Activated T-helper 1 cell treated with Interleukin-2 at 50 U/mL for 16 hours (primary cell): ENCODE results near the gene PRPS1.
"Not testable (repeated sequence)": the region's sequence is repeated elsewhere in the genome, so short reads cannot be mapped to it uniquely, and the experiment has no call there.

ENCODE experiments used
- DNase-seq: peaks from one replicate; pipeline ENCODE4 v3.0.0-alpha.2; 2020; ENCODE audit warnings: low read depth

The PRPS1 gene

DNA sequence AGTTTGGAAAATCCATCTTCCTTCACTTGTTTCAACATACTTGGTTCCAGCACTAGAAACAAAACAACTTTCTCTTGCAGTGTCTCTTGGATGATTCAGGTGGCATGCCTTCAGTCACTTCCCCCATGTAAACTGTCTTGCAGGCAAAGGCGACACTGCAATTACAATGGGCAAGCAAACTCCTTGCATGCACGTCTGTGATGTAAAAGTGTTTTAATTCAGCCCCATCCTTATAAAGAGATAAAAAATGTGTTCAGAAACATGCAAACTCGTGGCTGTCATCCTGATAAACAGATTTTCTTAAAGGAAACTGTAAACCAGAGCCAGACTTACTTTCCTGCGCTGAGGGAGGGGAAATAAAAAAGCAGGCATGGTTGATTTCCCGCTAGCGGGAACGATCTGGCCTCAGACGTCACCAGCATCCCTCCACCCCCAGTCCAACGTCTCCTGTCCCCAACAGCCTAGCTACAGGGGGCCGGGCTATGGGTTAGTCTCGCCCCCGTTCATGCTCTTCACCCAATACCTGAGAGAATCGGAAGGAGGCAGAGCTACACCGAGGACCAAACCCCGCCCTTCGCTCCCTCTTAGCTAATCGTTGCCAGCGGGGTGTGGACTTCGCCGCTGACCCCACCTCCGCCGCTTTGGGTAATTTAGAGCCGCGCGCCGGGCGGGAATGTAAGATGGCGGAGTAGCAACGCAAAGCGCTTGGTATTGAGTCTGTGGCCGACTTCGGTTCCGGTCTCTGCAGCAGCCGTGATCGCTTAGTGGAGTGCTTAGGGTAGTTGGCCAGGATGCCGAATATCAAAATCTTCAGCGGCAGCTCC lies at the start of gene PRPS1:
Gene PRPS1 (plus strand): TSS at position 673 of the 824 bp plus-strand sequence. CDS start 119 bp downstream, at position 792.
- DNase-seq: peak; percentile 77

DNA sequence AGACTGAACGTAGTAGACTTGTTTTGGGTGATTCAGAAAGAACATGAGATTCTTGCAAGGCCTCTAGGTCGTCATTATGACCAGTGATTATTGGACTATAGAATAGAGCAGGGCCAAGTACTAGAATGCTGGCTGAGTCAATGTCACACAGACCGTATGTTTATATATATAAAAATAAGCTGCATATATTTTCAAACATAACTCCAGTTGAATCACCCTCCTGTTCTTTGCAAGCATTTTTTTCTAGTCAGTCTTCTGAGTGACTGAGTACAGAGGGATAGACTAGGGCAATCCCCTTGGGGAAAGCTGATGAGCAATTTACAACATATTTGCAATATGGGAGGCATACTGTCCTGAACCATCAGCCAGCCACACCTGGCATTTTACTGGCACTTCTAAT lies 48.4 kb upstream of the PRPS1 start:
- DNase-seq: no peak

DNA sequence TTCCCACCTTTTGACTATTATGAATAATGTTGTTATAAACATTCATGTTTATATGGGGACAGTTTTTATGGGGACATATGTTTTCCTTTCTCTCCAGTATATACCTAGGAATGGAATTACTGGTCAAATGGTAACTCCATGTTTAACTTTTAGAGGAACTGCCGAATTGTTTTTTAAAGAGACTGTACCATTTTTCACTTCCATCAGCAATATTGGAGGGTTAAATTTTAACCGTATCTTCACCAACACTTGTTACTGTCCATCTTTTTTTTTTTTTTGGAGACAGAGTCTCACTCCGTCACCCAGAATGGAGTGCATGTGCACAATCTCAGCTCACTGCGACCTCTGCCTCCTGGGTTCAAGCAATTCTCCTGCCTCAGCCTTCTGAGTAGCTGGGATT lies 46.4 kb upstream of the PRPS1 start:
- no peak for DNase-seq

- no peak for DNase-seq
Observed at GRCh38 chrX:107589243-107589642, 39.1 kb upstream of the PRPS1 start.

DNA sequence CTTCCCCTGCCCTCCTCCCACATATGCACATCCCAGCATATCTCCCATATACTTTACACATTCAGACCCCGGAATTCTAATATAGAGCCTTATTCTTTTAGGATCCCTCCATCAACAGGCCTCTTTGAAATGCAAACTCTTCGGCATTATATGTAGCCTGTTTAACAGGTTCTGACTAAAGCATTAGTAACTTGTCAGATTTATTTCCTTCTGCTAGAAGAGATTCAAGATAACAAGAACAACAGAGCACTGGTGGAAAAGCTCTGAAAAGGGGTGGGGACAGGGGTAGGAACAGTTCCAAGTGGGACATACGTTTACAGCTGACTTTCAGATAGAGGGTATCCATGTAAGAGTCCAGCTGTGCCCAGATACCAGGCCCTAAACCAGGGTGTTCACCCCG lies 31.7 kb upstream of the PRPS1 start:
- no peak for DNase-seq

GRCh38 chrX:107597264-107597663 lies 31.0 kb upstream of the PRPS1 start:
- DNase-seq: no peak

DNA sequence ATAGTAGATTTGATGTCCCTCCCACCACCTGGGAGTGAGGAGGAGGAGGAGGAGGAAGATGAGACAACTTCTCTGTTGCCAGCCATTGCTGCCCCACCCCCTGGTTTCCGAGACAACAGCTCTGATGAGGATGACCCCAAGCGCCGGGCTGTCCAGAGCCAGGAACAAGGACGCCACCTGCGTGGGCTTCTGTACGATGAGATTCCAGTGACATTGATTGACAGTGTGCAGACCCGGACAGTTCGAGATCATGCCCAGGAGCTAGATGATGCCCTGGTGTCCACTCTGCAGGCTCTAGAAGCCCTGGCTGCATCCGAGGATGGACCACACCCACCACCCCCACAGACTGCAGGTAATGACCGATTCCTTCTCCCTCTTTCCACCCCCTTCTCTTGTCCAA lies 30.5 kb upstream of the PRPS1 start:
- no peak for DNase-seq

DNA sequence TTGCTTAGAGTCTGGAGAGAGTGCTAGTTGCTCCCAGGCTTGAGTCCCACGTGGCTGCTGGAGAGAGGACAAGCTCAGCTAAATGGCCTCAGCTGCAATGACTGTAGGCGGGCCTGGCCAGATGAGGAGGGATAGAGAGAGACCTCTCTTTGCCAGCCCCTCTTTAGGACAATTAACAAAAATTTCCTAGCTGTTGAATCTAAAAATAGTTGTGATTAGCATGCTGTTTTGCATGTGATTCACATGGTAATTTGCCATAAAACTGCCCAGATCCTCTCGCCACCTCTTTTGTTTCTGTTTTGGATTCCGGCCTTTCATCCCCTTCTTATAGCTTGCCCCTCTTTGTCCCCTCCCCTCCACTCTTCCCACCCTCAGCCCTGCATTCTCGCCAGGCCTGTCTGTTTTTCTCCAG lies 28.9 kb upstream of the PRPS1 start:
- DNase-seq: no peak

DNA sequence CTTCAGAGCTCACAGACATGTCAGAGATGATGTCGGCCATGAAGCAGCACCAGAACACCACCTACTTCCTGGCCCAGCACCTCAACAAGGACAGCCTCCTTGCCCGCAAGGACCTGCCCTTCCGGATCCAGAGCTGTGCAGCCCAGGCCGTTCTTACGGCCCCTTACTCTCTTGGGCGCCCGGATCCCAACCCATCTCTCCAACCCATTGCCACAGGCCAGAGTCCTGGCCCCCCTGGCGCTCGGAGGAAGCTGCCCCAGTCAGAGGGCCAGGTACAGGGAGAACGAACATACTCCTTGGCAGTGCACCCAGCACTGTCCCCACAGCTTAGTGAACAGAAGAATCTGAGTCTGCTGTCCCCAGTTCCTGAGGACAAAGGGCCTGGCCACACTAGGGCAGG lies 27.9 kb upstream of the PRPS1 start:
- DNase-seq: no peak

- DNase-seq: no peak
Observed at GRCh38 chrX:107601326-107601725, 27.0 kb upstream of the PRPS1 start.

DNA sequence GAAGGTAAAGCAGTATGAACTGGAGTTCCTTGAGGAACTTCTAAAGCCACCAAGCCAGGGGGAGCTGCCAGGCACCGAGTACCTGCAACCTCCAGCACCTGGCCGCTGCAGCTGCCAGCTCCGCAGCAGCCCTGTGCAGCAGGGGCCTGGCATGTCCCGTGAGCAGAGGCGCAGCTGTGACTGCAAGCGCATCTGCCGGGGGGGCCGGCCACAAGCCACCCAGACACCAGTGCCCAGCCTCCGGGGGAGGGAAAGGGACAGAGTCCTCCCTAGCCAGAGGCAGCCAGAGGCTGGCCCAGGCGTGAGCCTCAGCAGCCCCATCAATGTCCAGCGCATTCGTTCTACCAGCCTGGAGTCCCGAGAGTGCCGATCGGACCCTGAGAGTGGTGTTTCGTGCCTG lies 26.6 kb upstream of the PRPS1 start:
- DNase-seq: no peak

DNA sequence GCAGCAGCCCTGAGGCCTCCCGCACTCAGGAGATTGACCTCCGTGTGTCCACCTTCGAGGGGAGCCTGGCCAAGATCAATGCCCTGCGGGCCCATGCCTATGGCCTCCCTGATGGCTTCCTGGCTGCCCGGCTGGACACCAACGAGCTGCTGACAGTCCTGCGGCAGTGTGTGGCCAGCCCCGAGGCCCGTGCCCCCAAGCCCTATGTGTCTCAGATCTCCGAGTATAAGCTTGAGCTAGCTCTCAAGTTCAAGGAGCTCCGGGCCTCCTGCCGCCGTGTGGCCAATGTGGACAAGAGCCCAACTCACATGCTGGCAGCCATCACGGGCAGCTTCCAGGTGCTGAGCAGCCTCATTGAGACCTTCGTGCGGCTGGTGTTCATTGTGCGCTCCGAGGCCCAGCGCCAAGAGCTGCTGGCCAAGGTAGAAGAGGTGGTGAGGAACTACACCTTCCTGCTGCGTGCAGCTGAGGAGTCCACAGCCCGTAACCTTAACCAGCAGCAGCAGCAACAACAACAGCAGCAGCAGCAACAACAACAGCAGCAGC lies 25.5 kb upstream of the PRPS1 start:
- DNase-seq: no peak

- DNase-seq: no peak
Observed at GRCh38 chrX:107603429-107604159, 24.7 kb upstream of the PRPS1 start.

GRCh38 chrX:107609061-107609460 lies 19.2 kb upstream of the PRPS1 start:
- DNase-seq: not testable (repeated sequence)

GRCh38 chrX:107610667-107611066 lies 17.6 kb upstream of the PRPS1 start:
- DNase-seq: no peak

GRCh38 chrX:107619885-107620322 lies 8.4 kb upstream of the PRPS1 start:
- no peak for DNase-seq

DNA sequence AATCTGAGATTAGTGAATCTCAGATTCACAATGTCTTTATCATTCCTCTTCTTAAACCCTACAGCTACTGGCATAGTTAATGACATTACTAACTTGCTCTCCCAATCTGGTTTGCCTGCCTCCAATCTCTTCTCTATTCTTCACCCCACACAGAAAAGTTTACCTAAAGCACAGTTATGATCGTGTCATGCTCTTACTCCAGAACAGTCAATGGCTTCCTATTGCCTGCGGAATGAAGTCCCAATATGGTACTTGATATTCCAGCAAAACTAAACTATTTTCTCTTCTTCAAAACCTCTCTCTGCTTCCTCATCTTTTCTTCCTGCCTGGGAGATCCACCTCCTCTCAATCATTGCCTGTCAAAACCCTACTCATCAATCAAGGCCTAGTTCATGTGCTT lies 3.4 kb upstream of the PRPS1 start:
- no peak for DNase-seq

DNA sequence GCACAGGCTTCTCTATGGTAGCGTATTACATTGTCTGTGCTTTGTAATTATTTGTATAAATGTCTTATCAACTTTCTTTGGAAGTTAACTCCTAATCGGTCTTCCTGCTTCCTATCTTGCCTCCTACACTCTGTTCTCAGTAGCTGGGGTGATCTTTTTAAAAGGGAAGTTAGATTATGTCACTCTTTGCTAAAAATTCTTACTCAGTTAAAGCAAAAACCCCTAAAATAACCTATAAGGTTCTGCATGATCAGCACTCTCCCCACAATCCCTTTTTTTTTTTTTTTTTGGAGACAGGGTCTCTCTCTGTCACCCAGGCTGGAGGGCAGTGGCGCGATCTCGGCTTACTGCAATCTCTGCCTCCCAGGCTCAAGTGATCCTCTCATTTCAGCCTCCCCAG lies 2.6 kb upstream of the PRPS1 start:
- no peak for DNase-seq

DNA sequence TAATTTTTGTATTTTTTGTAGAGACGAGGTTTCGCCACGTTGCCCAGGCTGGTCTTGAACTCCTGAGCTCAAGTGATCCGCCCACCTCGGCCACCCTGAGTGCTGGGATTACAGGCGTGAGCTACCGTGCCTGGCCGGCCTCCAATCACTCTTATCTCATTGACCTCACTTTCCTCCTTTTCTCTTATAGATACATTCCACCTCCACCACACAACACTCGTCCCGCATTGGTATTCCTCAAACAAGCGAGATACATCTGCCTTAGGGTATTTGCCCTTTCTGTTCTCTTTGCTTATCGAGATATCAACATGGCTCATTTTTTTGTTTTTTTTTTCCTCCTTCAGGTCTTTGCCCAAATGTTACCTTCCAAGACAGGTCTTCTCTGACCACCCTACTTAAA lies 1.8 kb upstream of the PRPS1 start:
- no peak for DNase-seq

GRCh38 chrX:107626916-107627315 lies 1.4 kb upstream of the PRPS1 start:
- no peak for DNase-seq

DNA sequence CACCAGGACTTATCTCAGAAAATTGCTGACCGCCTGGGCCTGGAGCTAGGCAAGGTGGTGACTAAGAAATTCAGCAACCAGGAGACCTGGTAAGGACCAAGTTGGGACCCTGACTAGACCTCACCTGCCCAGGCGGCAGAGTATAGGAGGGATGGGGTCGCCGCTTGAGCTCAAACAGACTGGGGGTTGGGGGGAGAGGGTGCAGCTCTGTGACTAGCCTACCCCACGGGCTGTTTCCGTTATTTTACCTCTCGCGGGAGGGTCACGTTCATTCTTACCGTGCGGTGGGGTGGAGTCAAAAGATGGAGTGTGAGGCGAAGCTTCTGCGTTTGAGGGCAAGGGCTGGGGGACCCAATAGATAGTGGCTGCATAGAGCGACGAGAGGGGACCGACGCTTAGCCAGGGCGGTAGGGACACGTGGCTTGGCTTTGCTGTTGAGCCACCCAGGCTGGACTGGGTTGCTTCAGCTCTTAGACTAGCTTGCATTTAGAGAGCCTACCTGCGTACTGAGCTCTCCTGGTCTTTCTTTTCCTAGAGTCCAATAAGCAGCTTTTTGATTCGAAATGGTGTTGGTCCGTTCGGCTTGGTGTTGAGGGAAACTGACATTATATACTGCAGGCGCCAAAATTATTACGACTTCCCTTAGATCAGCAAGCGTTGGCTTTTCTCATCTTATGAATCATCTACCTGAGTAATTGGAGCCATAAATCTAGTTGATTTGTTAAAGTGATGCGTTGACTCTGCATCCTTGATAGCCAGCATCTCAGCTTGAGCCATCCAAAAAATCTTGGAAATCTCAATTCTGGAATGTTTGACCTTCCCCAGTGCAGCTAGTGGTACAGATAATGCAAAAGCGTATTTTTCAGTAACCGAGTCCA lies 591 bp downstream of the PRPS1 start:
- DNase-seq: peak; percentile 25

DNA sequence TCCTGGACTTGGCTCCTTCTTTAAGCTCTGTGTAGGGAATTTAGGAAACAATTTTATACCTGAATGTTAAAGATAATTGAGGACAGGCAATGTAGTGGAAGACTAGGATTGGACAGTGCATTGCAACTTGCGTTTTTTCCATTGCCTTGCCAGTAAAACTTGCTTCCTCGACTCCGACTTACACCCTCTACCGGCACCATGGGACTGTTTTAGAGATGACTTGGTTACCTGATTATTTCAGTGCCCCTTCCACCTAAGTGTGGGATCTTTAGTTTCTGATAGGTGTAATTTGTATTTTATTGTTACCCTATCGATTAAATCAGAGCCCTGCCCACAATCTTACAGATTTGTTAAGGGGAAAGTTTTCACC lies 1.2 kb downstream of the PRPS1 start:
- DNase-seq: no peak
